ENCODE data around the gene SMCO4.

GRCh38 chr11:93540337-93540736 lies 2.9 kb downstream of the SMCO4 start:
- TF ChIP-seq, protein P1, sequence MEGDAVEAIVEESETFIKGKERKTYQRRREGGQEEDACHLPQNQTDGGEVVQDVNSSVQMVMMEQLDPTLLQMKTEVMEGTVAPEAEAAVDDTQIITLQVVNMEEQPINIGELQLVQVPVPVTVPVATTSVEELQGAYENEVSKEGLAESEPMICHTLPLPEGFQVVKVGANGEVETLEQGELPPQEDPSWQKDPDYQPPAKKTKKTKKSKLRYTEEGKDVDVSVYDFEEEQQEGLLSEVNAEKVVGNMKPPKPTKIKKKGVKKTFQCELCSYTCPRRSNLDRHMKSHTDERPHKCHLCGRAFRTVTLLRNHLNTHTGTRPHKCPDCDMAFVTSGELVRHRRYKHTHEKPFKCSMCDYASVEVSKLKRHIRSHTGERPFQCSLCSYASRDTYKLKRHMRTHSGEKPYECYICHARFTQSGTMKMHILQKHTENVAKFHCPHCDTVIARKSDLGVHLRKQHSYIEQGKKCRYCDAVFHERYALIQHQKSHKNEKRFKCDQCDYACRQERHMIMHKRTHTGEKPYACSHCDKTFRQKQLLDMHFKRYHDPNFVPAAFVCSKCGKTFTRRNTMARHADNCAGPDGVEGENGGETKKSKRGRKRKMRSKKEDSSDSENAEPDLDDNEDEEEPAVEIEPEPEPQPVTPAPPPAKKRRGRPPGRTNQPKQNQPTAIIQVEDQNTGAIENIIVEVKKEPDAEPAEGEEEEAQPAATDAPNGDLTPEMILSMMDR (IDR thresholded peaks at IDR 0.05; ENCODE audit: low read length) = no peak
- TF ChIP-seq EZH2 (IDR thresholded peaks at IDR 0.05; ENCODE audit: borderline replicate concordance, low read length) = no peak

Data from OCI-LY1 (cell line).